ENCODE measurements around the gene GREB1L.

DNA sequence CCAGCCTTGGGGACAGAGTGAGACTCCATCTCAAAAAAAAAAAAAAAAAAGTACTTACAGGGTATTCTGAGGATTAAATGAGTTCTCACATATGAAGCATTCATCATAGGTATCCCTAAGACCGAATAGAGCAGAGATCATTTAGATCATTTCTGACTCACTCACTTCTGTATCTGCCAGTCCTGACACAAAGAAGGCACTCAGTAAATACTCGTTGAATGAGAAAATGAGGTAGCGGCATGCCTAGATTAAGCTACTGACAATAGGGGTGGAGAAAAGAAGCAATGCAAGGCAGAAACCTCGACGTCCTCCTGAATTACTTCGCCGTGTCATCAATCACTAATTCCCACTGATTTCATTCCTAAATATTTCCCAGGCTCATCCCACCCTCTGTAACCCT lies 103.8 kb downstream of the GREB1L start:
- TF ChIP-seq YY1 (IDR thresholded peaks at IDR 0.05; ENCODE audit: insufficient read depth, insufficient read length) (no peak), SUZ12 (IDR thresholded peaks at IDR 0.05; ENCODE audit: extremely low read depth, insufficient read depth, insufficient read length) (no peak), ZNF274 (IDR thresholded peaks at IDR 0.05; ENCODE audit: low read depth, low read length) (no peak)
